Measurements from ENCODE around the gene LCN12.

GRCh38 chr9:136997830-136998234, 45.8 kb downstream of the LCN12 start:
- no peak for TF ChIP-seq CTCF (IDR thresholded peaks at IDR 0.05)
- no peak for TF ChIP-seq POLR2AphosphoS5 (IDR thresholded peaks at IDR 0.05)
